Neuronal stem cell (in vitro differentiated cells): Measurements from ENCODE around the gene IL17C.

ENCODE experiments used
- DNase-seq: peaks from one replicate; pipeline ENCODE4 v3.0.0-alpha.2; 2013; ENCODE audit warnings: low spot score
- H2AFZ ChIP-seq: one replicate; pipeline ENCODE4 v1.6.1; 2013; ENCODE audit warnings: mild to moderate bottlenecking, low read length, inconsistent platforms
- H2AK5ac ChIP-seq: 2 replicates; pipeline ENCODE4 v1.6.1; 2013; ENCODE audit warnings: low read depth, mild to moderate bottlenecking, inconsistent platforms, low read length, moderate library complexity, mixed read lengths
- H2BK120ac ChIP-seq: 2 replicates; pipeline ENCODE4 v1.6.1; 2013; ENCODE audit warnings: low read depth, mild to moderate bottlenecking, inconsistent platforms, low read length, moderate library complexity, mixed read lengths
- H2BK12ac ChIP-seq: one replicate; pipeline ENCODE4 v1.6.1; 2013; ENCODE audit warnings: low read length, inconsistent platforms
- H2BK15ac ChIP-seq: 2 replicates; pipeline ENCODE4 v1.6.1; 2013; ENCODE audit warnings: mild to moderate bottlenecking, low read length, inconsistent platforms, mixed read lengths
- H2BK5ac ChIP-seq: one replicate; pipeline ENCODE4 v1.6.1; 2013; ENCODE audit warnings: inconsistent platforms, mild to moderate bottlenecking, low read length, moderate library complexity
- H3K14ac ChIP-seq: one replicate; pipeline ENCODE4 v1.6.1; 2013; ENCODE audit warnings: low read length, inconsistent platforms
- H3K18ac ChIP-seq: 2 replicates; pipeline ENCODE4 v1.6.1; 2013; ENCODE audit warnings: low read length, inconsistent platforms
- H3K23ac ChIP-seq: 2 replicates; pipeline ENCODE4 v1.6.1; 2013; ENCODE audit warnings: low read depth, mild to moderate bottlenecking, mixed read lengths, low read length, inconsistent platforms; ENCODE audit not compliant: poor library complexity
- H3K27ac ChIP-seq: replicated peaks from 3 replicates; pipeline ENCODE4 v1.5.1; 2013; ENCODE audit warnings: low read length, inconsistent platforms
- H3K27me3 ChIP-seq, 3 experiments: 2 replicates each; pipeline ENCODE4 v1.6.1; 2013; ENCODE audit warnings: low read length in 3 of 3, mild to moderate bottlenecking in 2 of 3, inconsistent platforms in 1 of 3, low read depth in 1 of 3, mixed read lengths in 1 of 3, moderate library complexity in 1 of 3; ENCODE audit not compliant: control insufficient read depth in 3 of 3, insufficient read depth in 3 of 3
- H3K36me3 ChIP-seq, 2 donors: replicated peaks in 1 of 2; 2 replicates each; pipeline ENCODE4 v1.6.1; 2013; ENCODE audit warnings: low read length in 2 of 2; ENCODE audit not compliant: control insufficient read depth in 2 of 2, insufficient read depth in 2 of 2
- H3K4ac ChIP-seq: 2 replicates; pipeline ENCODE4 v1.6.1; 2013; ENCODE audit warnings: inconsistent platforms, mild to moderate bottlenecking, low read length, moderate library complexity
- H3K4me1 ChIP-seq, 2 donors: 1 replicate in 1 of 2; 2 replicates in 1 of 2; pipeline ENCODE4 v1.6.1; 2013; ENCODE audit warnings: low read length in 2 of 2, low read depth in 1 of 2; ENCODE audit not compliant: control insufficient read depth in 2 of 2, insufficient read depth in 1 of 2
- H3K4me2 ChIP-seq: one replicate; pipeline ENCODE4 v1.6.1; 2013; ENCODE audit warnings: mild to moderate bottlenecking, low read length, inconsistent platforms; ENCODE audit not compliant: insufficient read depth, poor library complexity, severe bottlenecking
- H3K4me3 ChIP-seq, 2 donors: 2 replicates each; pipeline ENCODE4 v1.5.1; 2013; ENCODE audit warnings: low read length in 2 of 2, mild to moderate bottlenecking in 2 of 2, inconsistent platforms in 1 of 2, moderate library complexity in 1 of 2
- H3K79me1 ChIP-seq: one replicate; pipeline ENCODE4 v1.6.1; 2013; ENCODE audit warnings: low read depth, mild to moderate bottlenecking, inconsistent platforms, low read length, moderate library complexity
- H3K9ac ChIP-seq: one replicate; pipeline ENCODE4 v1.6.1; 2013; ENCODE audit warnings: mild to moderate bottlenecking, low read depth, low read length, inconsistent platforms; ENCODE audit not compliant: poor library complexity
- H3K9me3 ChIP-seq, 2 donors: replicated peaks in 1 of 2; 2 replicates each; pipeline versions ENCODE3 to v1.6.1; 2013; ENCODE audit warnings: low read length in 2 of 2, mild to moderate bottlenecking in 2 of 2, inconsistent platforms in 1 of 2, low read depth in 1 of 2, mixed read lengths in 1 of 2, moderate library complexity in 1 of 2; ENCODE audit not compliant: control insufficient read depth in 2 of 2, insufficient read depth in 1 of 2
- H4K8ac ChIP-seq: one replicate; pipeline ENCODE4 v1.6.1; 2013; ENCODE audit warnings: low read depth, mild to moderate bottlenecking, inconsistent platforms, low read length, moderate library complexity
- H4K91ac ChIP-seq: one replicate; pipeline ENCODE4 v1.6.1; 2013; ENCODE audit warnings: low read length, low read depth, mild to moderate bottlenecking, inconsistent platforms; ENCODE audit not compliant: poor library complexity
- WGBS, 2 donors: extraction: QIAGEN DNeasy Blood & Tissue Kit; methylation state at CpG; one replicate each; pipeline ENCODE4 v1.1.7; 2013; ENCODE audit warnings: missing lambda C conversion rate in 2 of 2, mixed read lengths in 1 of 2; ENCODE audit not compliant: insufficient read length in 2 of 2, insufficient replicate concordance in 1 of 2; ENCODE audit errors: extremely low coverage in 2 of 2; 5-methylcytosine and 5-hydroxymethylcytosine counted together

Gene IL17C

GRCh38 chr16:88619859-88620815 lies 18.2 kb upstream of the IL17C start:
- WGBS, 2 donors: no CpG with 5 or more reads among the region's 14 CpGs

GRCh38 chr16:88622125-88622524 lies 16.2 kb upstream of the IL17C start:
- Histone ChIP-seq H3K36me3 (peaks cover 43 to 86% of the 10 kb centered on the region in 2 donors), H3K18ac (no peak overlapping the region), H2AK5ac (no peak overlapping the region), H3K27ac (no peak overlapping the region), H3K14ac (no peak overlapping the region), H3K9ac (no peak overlapping the region), H3K4me1 (peaks cover 0 to 5% of the 10 kb centered on the region in 2 donors), H3K9me3 (no peaks in the 10 kb centered on the region), H3K4me2 (no peak overlapping the region), H2AFZ (no peak overlapping the region), H3K27me3 (no peaks in the 10 kb centered on the region), H2BK12ac (no peak overlapping the region), H2BK15ac (no peak overlapping the region), H4K8ac (no peak overlapping the region), H2BK120ac (no peak overlapping the region), H2BK5ac (no peak overlapping the region), H3K79me1 (peaks cover 6% of the 10 kb centered on the region), H4K91ac (no peak overlapping the region), H3K23ac (no peak overlapping the region), H3K4me3 (no peak overlapping the region), H3K4ac (no peak overlapping the region)
- no peak for DNase-seq
- no CpG with 5 or more reads among the region's 19 CpGs for whole genome bisulfite sequencing, 2 donors

More at GRCh38 chr16:88619859-88620815, 18.2 kb upstream of the IL17C start:
- Histone ChIP-seq H3K4ac (no peak overlapping the region), H3K27me3 (no peaks in the 10 kb centered on the region), H3K4me3 (no peak overlapping the region), H2AK5ac (no peak overlapping the region), H2AFZ (no peak overlapping the region), H3K4me2 (no peak overlapping the region), H3K9ac (no peak overlapping the region), H3K23ac (no peak overlapping the region), H3K27ac (no peak overlapping the region), H3K9me3 (no peaks in the 10 kb centered on the region), H2BK5ac (no peak overlapping the region), H4K91ac (no peak overlapping the region), H2BK120ac (no peak overlapping the region), H3K36me3 (peaks cover 42 to 86% of the 10 kb centered on the region in 2 donors), H3K14ac (no peak overlapping the region), H4K8ac (no peak overlapping the region), H3K18ac (no peak overlapping the region), H3K4me1 (peaks cover 2 to 5% of the 10 kb centered on the region in 2 donors), H2BK15ac (no peak overlapping the region), H2BK12ac (no peak overlapping the region), H3K79me1 (peaks cover 6% of the 10 kb centered on the region)
- DNase-seq: no peak

DNA sequence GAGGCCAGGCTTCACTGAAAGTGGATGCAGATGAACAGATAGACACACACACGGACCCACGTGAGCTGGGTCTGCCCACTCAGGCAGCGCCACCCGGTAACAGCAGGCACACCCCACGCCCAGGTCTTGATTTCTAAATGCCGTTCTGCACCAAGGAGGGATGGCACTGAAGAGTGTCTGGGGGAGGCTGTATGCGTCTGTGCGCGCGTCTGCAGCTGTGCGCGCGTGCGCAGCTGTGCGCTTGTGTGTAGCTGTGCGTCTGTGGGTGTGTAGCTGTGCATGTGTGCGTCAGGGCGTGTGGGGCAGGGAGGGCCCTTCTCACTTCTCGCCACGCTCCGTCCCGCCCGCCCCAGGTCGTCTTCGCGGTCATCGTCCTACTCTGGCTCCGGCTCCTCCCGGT lies 15.5 kb upstream of the IL17C start:
- no peak overlapping the region for H3K4ac ChIP-seq
- H3K27me3 ChIP-seq: no peaks in the 10 kb centered on the region
- no peak overlapping the region for H2BK15ac ChIP-seq
- H3K27ac ChIP-seq: no peak overlapping the region
- no peak overlapping the region for H3K4me2 ChIP-seq
- no peak overlapping the region for H2BK12ac ChIP-seq
- peaks cover 0 to 5% of the 10 kb centered on the region in 2 donors for H3K4me1 ChIP-seq
- no peak overlapping the region for H2AK5ac ChIP-seq
- H2AFZ ChIP-seq: no peak overlapping the region
- H3K79me1 ChIP-seq: peaks cover 8% of the 10 kb centered on the region
- H3K9me3 ChIP-seq: no peaks in the 10 kb centered on the region
- no peak overlapping the region for H4K91ac ChIP-seq
- H3K14ac ChIP-seq: no peak overlapping the region
- peak overlapping the region; percentile 44 for H3K23ac ChIP-seq
- no peak overlapping the region for H3K9ac ChIP-seq
- H2BK120ac ChIP-seq: no peak overlapping the region
- no peak overlapping the region for H3K18ac ChIP-seq
- no CpG with 5 or more reads among the region's 29 CpGs for WGBS, 2 donors
- no peak overlapping the region for H4K8ac ChIP-seq
- no peak overlapping the region for H3K4me3 ChIP-seq
- DNase-seq: no peak
- no peak overlapping the region for H2BK5ac ChIP-seq
- peaks cover 48 to 86% of the 10 kb centered on the region in 2 donors for H3K36me3 ChIP-seq

DNA sequence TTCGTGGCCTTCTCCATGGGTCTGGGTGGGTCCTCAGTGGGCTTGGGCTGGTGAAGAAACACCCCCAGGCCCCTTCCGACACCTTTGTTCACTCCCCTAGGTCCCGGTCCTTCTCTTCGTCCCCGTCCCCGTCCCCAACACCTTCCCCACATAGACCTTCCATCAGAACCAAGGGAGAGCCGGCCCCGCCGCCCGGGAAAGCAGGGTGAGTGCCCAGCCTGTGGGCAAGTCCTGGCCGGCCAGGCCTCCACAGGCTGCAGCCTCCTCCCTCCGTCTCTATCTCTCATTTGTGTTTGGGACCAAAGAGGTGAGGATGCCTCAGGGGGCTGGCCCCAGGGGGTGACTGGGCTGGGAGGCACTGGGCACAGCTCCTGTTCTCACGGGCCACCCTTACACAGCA lies 14.5 kb upstream of the IL17C start:
- peaks cover 8% of the 10 kb centered on the region for H3K79me1 ChIP-seq
- no peak overlapping the region for H3K4me2 ChIP-seq
- no peaks in the 10 kb centered on the region for H3K4me1 ChIP-seq
- no peak overlapping the region for H2AFZ ChIP-seq
- no peak for DNase-seq
- H2BK120ac ChIP-seq: no peak overlapping the region
- no peak overlapping the region for H3K9ac ChIP-seq
- no peak overlapping the region for H2AK5ac ChIP-seq
- no peak overlapping the region for H3K4ac ChIP-seq
- no peak overlapping the region for H2BK15ac ChIP-seq
- WGBS, 2 donors: no CpG with 5 or more reads among the region's 13 CpGs
- no peak overlapping the region for H3K27ac ChIP-seq
- H3K23ac ChIP-seq: no peak overlapping the region
- H3K27me3 ChIP-seq: no peaks in the 10 kb centered on the region
- no peak overlapping the region for H3K14ac ChIP-seq
- no peak overlapping the region for H3K18ac ChIP-seq
- H4K8ac ChIP-seq: no peak overlapping the region
- H2BK5ac ChIP-seq: no peak overlapping the region
- H3K4me3 ChIP-seq: peak overlapping the region in 1 of 2 donors; percentile 21
- no peak overlapping the region for H2BK12ac ChIP-seq
- peaks cover 54 to 87% of the 10 kb centered on the region in 2 donors for H3K36me3 ChIP-seq
- H4K91ac ChIP-seq: no peak overlapping the region
- H3K9me3 ChIP-seq: no peaks in the 10 kb centered on the region
